NB4 (cell line): Measurements from ENCODE around the gene MSL3.

Experiments used
- MYC ChIP-seq: IDR thresholded peaks from 2 replicates; pipeline ENCODE4 v1.6.1; 2011; ENCODE audit warnings: low read depth, low read length
- POLR2A ChIP-seq: IDR thresholded peaks from 2 replicates; pipeline ENCODE4 v1.6.1; 2011; ENCODE audit warnings: mild to moderate bottlenecking; ENCODE audit not compliant: insufficient read length; ENCODE audit errors: extremely low read depth
- TF ChIP-seq, protein P1 (sequence below): IDR thresholded peaks from one replicate; pipeline ENCODE4 v1.5.1; 2012; ENCODE audit warnings: low read depth, low read length
- TF ChIP-seq, protein P2 (sequence below): IDR thresholded peaks from 2 replicates; pipeline ENCODE4 v1.6.1; 2011; ENCODE audit warnings: low read depth, low read length

DNA sequence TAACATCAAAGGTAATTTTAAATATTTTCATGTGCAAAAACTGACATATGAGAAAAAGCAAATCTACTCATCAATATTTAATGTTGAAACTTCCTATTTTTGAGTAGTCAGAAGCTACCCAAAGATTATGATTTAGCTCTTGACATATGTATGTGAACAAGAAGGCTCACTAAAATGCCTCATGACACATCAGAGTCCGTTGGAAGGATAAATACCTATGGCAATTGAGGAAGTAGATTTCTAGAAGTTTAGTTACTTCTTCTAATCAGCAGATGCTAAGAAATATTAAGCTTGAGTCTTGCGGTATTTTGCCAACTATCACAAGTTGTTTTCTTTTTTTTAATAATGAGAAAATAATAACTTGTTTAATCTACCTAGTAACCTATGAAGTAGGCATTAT lies 55.3 kb downstream of the MSL3 start:
- TF ChIP-seq, protein P1, sequence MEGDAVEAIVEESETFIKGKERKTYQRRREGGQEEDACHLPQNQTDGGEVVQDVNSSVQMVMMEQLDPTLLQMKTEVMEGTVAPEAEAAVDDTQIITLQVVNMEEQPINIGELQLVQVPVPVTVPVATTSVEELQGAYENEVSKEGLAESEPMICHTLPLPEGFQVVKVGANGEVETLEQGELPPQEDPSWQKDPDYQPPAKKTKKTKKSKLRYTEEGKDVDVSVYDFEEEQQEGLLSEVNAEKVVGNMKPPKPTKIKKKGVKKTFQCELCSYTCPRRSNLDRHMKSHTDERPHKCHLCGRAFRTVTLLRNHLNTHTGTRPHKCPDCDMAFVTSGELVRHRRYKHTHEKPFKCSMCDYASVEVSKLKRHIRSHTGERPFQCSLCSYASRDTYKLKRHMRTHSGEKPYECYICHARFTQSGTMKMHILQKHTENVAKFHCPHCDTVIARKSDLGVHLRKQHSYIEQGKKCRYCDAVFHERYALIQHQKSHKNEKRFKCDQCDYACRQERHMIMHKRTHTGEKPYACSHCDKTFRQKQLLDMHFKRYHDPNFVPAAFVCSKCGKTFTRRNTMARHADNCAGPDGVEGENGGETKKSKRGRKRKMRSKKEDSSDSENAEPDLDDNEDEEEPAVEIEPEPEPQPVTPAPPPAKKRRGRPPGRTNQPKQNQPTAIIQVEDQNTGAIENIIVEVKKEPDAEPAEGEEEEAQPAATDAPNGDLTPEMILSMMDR = no peak
- TF ChIP-seq POLR2A (no peak), MYC (no peak)
- TF ChIP-seq, protein P2, sequence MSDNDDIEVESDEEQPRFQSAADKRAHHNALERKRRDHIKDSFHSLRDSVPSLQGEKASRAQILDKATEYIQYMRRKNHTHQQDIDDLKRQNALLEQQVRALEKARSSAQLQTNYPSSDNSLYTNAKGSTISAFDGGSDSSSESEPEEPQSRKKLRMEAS = no peak
